WTC11 (cell line): ENCODE measurements around the gene CARD9. TPM values are rescaled to one million over a fixed set of nuclear protein-coding genes. Genes with fewer than 3 reads are reported as not detected.

Experiments
- ATAC-seq: fragments of 200-7000 bp; cut with Tn5 transposase; 2 replicates; pipeline ENCODE4 v1.10.0; 2021; ENCODE audit warnings: mild to moderate bottlenecking, moderate library complexity
- CTCF ChIA-PET: fragments of 300-600 bp; sonication (Branson Sonifier 250); formaldehyde crosslinking; loops from one replicate; lab custom pipeline; 2021; ENCODE audit warnings: antibody characterized with exemption; lab: Charles Lee
- POLR2A ChIA-PET: fragments of 350-600 bp; sonication (Branson Sonifier 250); formaldehyde crosslinking; loops from one replicate; lab custom pipeline; 2021; ENCODE audit warnings: antibody characterized with exemption; lab: Charles Lee
- DNase-seq: peaks from one replicate; pipeline ENCODE4 v3.0.0; 2021; ENCODE audit warnings: low spot score
- H3K27ac Mint-ChIP-seq: 2 replicates; pipeline ENCODE4 v1.8.0; 2021; ENCODE audit warnings: mixed read lengths
- H3K27me3 Mint-ChIP-seq: 2 replicates; pipeline ENCODE4 v1.8.0; 2021; ENCODE audit warnings: low read depth, mild to moderate bottlenecking, moderate library complexity, mixed read lengths
- H3K36me3 Mint-ChIP-seq: 2 replicates; pipeline ENCODE4 v1.8.0; 2021; ENCODE audit warnings: mixed read lengths
- H3K4me1 Mint-ChIP-seq: 2 replicates; pipeline ENCODE4 v1.8.0; 2022; ENCODE audit warnings: mixed read lengths
- H3K4me3 Mint-ChIP-seq: 2 replicates; pipeline ENCODE4 v1.8.0; 2021; ENCODE audit warnings: mild to moderate bottlenecking, moderate library complexity, mixed read lengths
- H3K9me3 Mint-ChIP-seq: 2 replicates; pipeline ENCODE4 v1.8.0; 2021; ENCODE audit warnings: mixed read lengths
- ATF1 ChIP-seq: sonication (generic); formaldehyde crosslinking; IDR thresholded peaks from 2 replicates; pipeline ENCODE4 v1.8.1; 2023; ENCODE audit warnings: mild to moderate bottlenecking, moderate library complexity, missing genetic modification reagents
- CREM ChIP-seq: sonication (generic); formaldehyde crosslinking; IDR thresholded peaks from 2 replicates; pipeline ENCODE4 v1.8.1; 2022; ENCODE audit warnings: mild to moderate bottlenecking, missing genetic modification reagents, moderate library complexity
- RORB ChIP-seq: fragments of 250-450 bp; sonication (Bioruptor Pico); IDR thresholded peaks from 2 replicates; pipeline ENCODE4 v1.9.0; 2021; ENCODE audit warnings: mild to moderate bottlenecking
- TEAD4 ChIP-seq: sonication (generic); formaldehyde crosslinking; IDR thresholded peaks from 2 replicates; pipeline ENCODE4 v1.8.0; 2022; ENCODE audit warnings: mild to moderate bottlenecking, missing genetic modification reagents
- TP53 ChIP-seq: sonication (generic); formaldehyde crosslinking; IDR thresholded peaks from 2 replicates; pipeline ENCODE4 v1.8.1; 2023; ENCODE audit warnings: mild to moderate bottlenecking, missing genetic modification reagents
- ZNF121 ChIP-seq: sonication (generic); formaldehyde crosslinking; IDR thresholded peaks from 2 replicates; pipeline ENCODE4 v1.8.0; 2023; ENCODE audit warnings: missing genetic modification reagents
- ZNF232 ChIP-seq: sonication (generic); formaldehyde crosslinking; IDR thresholded peaks from 2 replicates; pipeline ENCODE4 v1.8.0; 2022; ENCODE audit warnings: mild to moderate bottlenecking, missing genetic modification reagents
- ZNF423 ChIP-seq: fragments of 250-450 bp; sonication (Bioruptor Pico); IDR thresholded peaks from 2 replicates; pipeline ENCODE4 v2.1.2; 2022; ENCODE audit warnings: mild to moderate bottlenecking, moderate library complexity
- total RNA-seq: library from RNA; stranded (reverse); gene quantifications from 3 replicates; pipeline ENCODE4 v1.2.3, GENCODE V29; 2021
- TF ChIP-seq, protein P1 (sequence below): sonication (generic); formaldehyde crosslinking; IDR thresholded peaks from 2 replicates; pipeline ENCODE4 v1.8.0; 2022; ENCODE audit warnings: mild to moderate bottlenecking, missing genetic modification reagents
- TF ChIP-seq, protein P2 (sequence below): sonication (generic); formaldehyde crosslinking; IDR thresholded peaks from 2 replicates; pipeline ENCODE4 v1.8.1; 2022; ENCODE audit warnings: mild to moderate bottlenecking, missing genetic modification reagents, moderate library complexity, borderline replicate concordance
- TF ChIP-seq, protein P3 (sequence below): sonication (generic); formaldehyde crosslinking; IDR thresholded peaks from 2 replicates; pipeline ENCODE4 v1.8.1; 2023; ENCODE audit warnings: mild to moderate bottlenecking, missing genetic modification reagents
- TF ChIP-seq, protein P4 (sequence below): fragments of 250-450 bp; sonication (Bioruptor Pico); IDR thresholded peaks from 2 replicates; pipeline ENCODE4 v1.9.0; 2021; ENCODE audit warnings: mild to moderate bottlenecking
- TF ChIP-seq, protein P5 (sequence below): sonication (generic); formaldehyde crosslinking; IDR thresholded peaks from 2 replicates; pipeline ENCODE4 v1.8.0; 2022; ENCODE audit warnings: mild to moderate bottlenecking, missing genetic modification reagents
- TF ChIP-seq, protein P6 (sequence below): fragments of 200-600 bp; IDR thresholded peaks from 2 replicates; pipeline ENCODE4 v1.8.0; 2022; ENCODE audit warnings: antibody characterized with exemption
- TF ChIP-seq, protein P7 (sequence below): sonication (generic); formaldehyde crosslinking; IDR thresholded peaks from 2 replicates; pipeline ENCODE4 v1.8.0; 2022; ENCODE audit warnings: mild to moderate bottlenecking, missing genetic modification reagents
- TF ChIP-seq, protein P8 (sequence below): fragments of 250-450 bp; sonication (Bioruptor Pico); IDR thresholded peaks from 2 replicates; pipeline ENCODE4 v1.9.0; 2021; ENCODE audit warnings: mild to moderate bottlenecking

The CARD9 gene
- total RNA-seq, 1 experiment from 2014 or later: 0.96 TPM

DNA sequence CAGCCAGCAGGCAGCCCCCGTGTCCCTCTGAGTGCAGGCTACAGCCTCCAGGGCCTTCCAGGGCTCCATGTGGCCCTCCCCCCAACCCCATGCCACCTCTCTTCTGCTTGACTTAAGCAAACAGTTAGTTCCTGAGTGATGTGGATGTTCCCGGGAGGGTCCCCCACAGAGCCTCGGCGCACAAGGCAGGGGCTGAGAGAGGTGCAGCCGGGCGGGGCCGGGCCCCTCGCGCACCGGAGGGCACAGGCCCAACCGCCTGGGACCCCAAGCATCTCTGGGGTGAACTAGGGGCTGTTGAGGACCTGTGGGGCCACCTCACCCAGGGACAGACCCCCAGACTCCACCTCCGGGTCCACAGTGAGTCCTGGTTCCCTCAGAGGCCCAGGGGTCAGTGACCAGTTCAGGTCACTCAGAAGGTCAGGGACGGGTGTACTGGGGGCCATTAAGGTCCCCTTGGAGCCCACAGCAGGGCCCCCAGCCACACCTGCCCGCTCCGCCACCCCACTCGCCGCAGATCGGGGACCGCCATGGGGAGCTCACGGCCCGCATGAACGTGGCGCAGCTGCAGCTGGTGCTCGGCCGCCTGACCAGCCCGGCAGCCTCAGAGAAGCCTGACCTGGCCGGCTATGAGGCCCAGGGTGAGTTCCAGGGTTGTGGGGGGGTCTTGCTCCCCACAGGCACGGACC lies 33.0 kb downstream of the CARD9 start (continued):
- TF ChIP-seq, protein P1, sequence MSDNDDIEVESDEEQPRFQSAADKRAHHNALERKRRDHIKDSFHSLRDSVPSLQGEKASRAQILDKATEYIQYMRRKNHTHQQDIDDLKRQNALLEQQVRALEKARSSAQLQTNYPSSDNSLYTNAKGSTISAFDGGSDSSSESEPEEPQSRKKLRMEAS (CRISPR knock-in tag): no peak
- no peak for TF ChIP-seq TEAD4 (CRISPR knock-in tag)

DNA sequence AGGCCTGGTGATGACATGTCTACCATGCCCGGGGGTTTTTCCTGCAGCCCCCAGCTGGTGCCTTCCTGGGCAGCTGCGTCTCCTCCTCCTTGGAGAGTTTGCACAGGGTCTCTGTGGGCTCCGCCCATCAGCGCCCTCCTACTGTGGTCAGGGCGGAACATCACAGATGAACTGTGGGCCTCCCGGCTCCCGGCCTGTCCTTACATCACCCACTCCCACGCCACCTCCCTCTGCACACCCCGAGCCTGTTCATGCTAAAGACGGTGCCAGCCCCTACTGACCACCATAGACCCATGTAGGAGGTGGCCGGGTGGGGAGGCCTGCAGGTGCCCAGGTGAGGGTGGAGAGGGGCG lies 33.5 kb downstream of the CARD9 start:
- Mint-ChIP-seq H3K4me3 (no peak overlapping the region), H3K27ac (no peak overlapping the region), H3K4me1 (no peaks in the 10 kb centered on the region), H3K9me3 (no peaks in the 10 kb centered on the region), H3K36me3 (no peaks in the 10 kb centered on the region), H3K27me3 (no peaks in the 10 kb centered on the region)
- POLR2A ChIA-PET: no interaction called here
- no peak for ATAC-seq
- DNase-seq: no peak
- TF ChIP-seq ZNF121 (no peak), ZNF423 (CRISPR knock-in tag) (no peak), RORB (CRISPR knock-in tag) (no peak), ZNF232 (no peak), ATF1 (CRISPR knock-in tag) (no peak)
- TF ChIP-seq, protein P2, sequence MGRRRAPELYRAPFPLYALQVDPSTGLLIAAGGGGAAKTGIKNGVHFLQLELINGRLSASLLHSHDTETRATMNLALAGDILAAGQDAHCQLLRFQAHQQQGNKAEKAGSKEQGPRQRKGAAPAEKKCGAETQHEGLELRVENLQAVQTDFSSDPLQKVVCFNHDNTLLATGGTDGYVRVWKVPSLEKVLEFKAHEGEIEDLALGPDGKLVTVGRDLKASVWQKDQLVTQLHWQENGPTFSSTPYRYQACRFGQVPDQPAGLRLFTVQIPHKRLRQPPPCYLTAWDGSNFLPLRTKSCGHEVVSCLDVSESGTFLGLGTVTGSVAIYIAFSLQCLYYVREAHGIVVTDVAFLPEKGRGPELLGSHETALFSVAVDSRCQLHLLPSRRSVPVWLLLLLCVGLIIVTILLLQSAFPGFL (CRISPR knock-in tag): no peak
- TF ChIP-seq, protein P3, sequence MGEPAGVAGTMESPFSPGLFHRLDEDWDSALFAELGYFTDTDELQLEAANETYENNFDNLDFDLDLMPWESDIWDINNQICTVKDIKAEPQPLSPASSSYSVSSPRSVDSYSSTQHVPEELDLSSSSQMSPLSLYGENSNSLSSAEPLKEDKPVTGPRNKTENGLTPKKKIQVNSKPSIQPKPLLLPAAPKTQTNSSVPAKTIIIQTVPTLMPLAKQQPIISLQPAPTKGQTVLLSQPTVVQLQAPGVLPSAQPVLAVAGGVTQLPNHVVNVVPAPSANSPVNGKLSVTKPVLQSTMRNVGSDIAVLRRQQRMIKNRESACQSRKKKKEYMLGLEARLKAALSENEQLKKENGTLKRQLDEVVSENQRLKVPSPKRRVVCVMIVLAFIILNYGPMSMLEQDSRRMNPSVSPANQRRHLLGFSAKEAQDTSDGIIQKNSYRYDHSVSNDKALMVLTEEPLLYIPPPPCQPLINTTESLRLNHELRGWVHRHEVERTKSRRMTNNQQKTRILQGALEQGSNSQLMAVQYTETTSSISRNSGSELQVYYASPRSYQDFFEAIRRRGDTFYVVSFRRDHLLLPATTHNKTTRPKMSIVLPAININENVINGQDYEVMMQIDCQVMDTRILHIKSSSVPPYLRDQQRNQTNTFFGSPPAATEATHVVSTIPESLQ (CRISPR knock-in tag): no peak
- TF ChIP-seq, protein P4, sequence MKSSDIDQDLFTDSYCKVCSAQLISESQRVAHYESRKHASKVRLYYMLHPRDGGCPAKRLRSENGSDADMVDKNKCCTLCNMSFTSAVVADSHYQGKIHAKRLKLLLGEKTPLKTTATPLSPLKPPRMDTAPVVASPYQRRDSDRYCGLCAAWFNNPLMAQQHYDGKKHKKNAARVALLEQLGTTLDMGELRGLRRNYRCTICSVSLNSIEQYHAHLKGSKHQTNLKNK (CRISPR knock-in tag): no peak
- TF ChIP-seq, protein P5, sequence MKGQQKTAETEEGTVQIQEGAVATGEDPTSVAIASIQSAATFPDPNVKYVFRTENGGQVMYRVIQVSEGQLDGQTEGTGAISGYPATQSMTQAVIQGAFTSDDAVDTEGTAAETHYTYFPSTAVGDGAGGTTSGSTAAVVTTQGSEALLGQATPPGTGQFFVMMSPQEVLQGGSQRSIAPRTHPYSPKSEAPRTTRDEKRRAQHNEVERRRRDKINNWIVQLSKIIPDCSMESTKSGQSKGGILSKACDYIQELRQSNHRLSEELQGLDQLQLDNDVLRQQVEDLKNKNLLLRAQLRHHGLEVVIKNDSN: no peak
- CTCF ChIA-PET: interaction anchor here (0.5 to 1.9 kb wide), 34 partner anchors 11 to 355 kb away, joined by 3 to 36 read pairs (median 4); partner anchors contain the start of genes DNLZ and GPSM1

DNA sequence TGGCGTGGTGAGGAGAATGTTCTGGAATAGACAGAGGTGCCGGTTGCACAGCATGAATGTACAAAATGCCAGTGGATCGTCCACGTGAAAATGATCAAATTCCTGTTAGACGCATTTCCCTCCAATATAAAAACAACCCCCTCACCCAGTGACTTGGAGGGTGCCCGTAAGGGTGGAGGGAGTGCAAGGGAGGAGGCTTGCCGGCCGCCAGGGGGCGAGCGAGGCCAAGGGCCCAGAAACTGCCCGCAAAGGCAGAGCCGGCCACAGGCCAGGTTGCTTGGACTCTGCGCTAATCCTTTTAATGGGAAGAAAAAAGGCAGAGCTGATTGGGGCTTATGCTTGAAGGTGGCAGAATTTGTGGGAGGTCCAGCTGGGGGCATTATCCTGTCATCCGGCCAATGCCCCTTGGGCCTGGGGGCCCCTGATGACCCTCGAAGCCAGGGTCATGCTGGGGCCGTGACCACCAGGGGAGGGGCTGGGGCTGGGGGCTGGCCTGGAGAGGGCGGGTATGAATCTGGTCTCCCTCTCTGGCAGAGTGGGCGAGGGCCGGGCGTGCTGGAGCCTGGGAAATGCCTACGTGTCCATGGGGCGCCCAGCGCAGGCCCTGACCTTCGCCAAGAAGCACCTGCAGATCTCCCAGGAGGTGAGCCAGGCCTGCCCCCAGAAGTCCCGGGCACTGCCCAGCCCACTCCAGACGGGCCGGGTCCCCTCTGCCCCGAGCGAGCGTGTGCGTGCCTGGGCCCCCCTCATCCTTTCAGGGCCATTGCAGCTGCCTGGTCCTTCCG lies 34.1 kb downstream of the CARD9 start:
- no peak overlapping the region for H3K4me3 Mint-ChIP-seq
- no peaks in the 10 kb centered on the region for H3K27me3 Mint-ChIP-seq
- H3K36me3 Mint-ChIP-seq: no peaks in the 10 kb centered on the region
- no peak overlapping the region; the same call in 1 of the 2 replicates for H3K27ac Mint-ChIP-seq
- H3K9me3 Mint-ChIP-seq: no peaks in the 10 kb centered on the region
- CTCF ChIA-PET: interaction anchor here (0.5 to 1.9 kb wide), 34 partner anchors 11 to 355 kb away, joined by 3 to 36 read pairs (median 4); partner anchors contain the start of genes DNLZ and GPSM1
- DNase-seq: peak; percentile 85
- POLR2A ChIA-PET: interaction anchor here (0.6 kb wide), 1 partner anchor 311 kb away, joined by 5 read pairs; no protein-coding TSS in a partner anchor
- peak; percentile 66 for ATAC-seq
- no peaks in the 10 kb centered on the region for H3K4me1 Mint-ChIP-seq
- TF ChIP-seq, protein P6, sequence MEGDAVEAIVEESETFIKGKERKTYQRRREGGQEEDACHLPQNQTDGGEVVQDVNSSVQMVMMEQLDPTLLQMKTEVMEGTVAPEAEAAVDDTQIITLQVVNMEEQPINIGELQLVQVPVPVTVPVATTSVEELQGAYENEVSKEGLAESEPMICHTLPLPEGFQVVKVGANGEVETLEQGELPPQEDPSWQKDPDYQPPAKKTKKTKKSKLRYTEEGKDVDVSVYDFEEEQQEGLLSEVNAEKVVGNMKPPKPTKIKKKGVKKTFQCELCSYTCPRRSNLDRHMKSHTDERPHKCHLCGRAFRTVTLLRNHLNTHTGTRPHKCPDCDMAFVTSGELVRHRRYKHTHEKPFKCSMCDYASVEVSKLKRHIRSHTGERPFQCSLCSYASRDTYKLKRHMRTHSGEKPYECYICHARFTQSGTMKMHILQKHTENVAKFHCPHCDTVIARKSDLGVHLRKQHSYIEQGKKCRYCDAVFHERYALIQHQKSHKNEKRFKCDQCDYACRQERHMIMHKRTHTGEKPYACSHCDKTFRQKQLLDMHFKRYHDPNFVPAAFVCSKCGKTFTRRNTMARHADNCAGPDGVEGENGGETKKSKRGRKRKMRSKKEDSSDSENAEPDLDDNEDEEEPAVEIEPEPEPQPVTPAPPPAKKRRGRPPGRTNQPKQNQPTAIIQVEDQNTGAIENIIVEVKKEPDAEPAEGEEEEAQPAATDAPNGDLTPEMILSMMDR: peak; percentile 94
- TF ChIP-seq, protein P7, sequence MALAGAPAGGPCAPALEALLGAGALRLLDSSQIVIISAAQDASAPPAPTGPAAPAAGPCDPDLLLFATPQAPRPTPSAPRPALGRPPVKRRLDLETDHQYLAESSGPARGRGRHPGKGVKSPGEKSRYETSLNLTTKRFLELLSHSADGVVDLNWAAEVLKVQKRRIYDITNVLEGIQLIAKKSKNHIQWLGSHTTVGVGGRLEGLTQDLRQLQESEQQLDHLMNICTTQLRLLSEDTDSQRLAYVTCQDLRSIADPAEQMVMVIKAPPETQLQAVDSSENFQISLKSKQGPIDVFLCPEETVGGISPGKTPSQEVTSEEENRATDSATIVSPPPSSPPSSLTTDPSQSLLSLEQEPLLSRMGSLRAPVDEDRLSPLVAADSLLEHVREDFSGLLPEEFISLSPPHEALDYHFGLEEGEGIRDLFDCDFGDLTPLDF: no peak
- TF ChIP-seq ZNF121 (peak; percentile 40; the same call in 1 of the 2 replicates), CREM (CRISPR knock-in tag) (no peak), RORB (CRISPR knock-in tag) (no peak), TP53 (no peak)
- TF ChIP-seq, protein P8, sequence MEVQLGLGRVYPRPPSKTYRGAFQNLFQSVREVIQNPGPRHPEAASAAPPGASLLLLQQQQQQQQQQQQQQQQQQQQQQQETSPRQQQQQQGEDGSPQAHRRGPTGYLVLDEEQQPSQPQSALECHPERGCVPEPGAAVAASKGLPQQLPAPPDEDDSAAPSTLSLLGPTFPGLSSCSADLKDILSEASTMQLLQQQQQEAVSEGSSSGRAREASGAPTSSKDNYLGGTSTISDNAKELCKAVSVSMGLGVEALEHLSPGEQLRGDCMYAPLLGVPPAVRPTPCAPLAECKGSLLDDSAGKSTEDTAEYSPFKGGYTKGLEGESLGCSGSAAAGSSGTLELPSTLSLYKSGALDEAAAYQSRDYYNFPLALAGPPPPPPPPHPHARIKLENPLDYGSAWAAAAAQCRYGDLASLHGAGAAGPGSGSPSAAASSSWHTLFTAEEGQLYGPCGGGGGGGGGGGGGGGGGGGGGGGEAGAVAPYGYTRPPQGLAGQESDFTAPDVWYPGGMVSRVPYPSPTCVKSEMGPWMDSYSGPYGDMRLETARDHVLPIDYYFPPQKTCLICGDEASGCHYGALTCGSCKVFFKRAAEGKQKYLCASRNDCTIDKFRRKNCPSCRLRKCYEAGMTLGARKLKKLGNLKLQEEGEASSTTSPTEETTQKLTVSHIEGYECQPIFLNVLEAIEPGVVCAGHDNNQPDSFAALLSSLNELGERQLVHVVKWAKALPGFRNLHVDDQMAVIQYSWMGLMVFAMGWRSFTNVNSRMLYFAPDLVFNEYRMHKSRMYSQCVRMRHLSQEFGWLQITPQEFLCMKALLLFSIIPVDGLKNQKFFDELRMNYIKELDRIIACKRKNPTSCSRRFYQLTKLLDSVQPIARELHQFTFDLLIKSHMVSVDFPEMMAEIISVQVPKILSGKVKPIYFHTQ (CRISPR knock-in tag): no peak
